Measurements from ENCODE around the gene PRSS36.
"Not testable (repeated sequence)": the region's sequence is repeated elsewhere in the genome, so short reads cannot be mapped to it uniquely, and the experiment has no call there.

The PRSS36 gene

GRCh38 chr16:31141489-31142108 lies 8.3 kb downstream of the PRSS36 start:
- DNase-seq (ENCODE audit: low read depth in 2 of 2) = no peak

GRCh38 chr16:31141071-31141469 lies 8.8 kb downstream of the PRSS36 start:
- not testable (repeated sequence) for DNase-seq (ENCODE audit: low read depth in 2 of 2)

GRCh38 chr16:31138621-31139578 lies 11.0 kb downstream of the PRSS36 start:
- DNase-seq (ENCODE audit: low read depth in 2 of 2) = no peak

GRCh38 chr16:31136822-31137499 lies 12.9 kb downstream of the PRSS36 start:
- not testable (repeated sequence) for DNase-seq (ENCODE audit: low read depth in 2 of 2)

- no peak for DNase-seq (ENCODE audit: low read depth in 2 of 2)
Observed at GRCh38 chr16:31136287-31136662, 13.6 kb downstream of the PRSS36 start.

- no peak for DNase-seq (ENCODE audit: low read depth in 2 of 2)
Observed at GRCh38 chr16:31135535-31136286, 14.2 kb downstream of the PRSS36 start, which contains the start of gene PRSS8. TSS of gene PRSS8 (minus strand) at chr16:31135727. CDS start at chr16:31135498, 229 bp downstream.

GRCh38 chr16:31134625-31135534 lies 15.0 kb downstream of the PRSS36 start:
- DNase-seq (ENCODE audit: low read depth in 2 of 2) = no peak

- no peak for DNase-seq (ENCODE audit: low read depth in 2 of 2)
Observed at GRCh38 chr16:31134091-31134571, 15.7 kb downstream of the PRSS36 start.

GRCh38 chr16:31133046-31133501 lies 16.8 kb downstream of the PRSS36 start:
- no peak for DNase-seq (ENCODE audit: low read depth in 2 of 2)

- no peak for DNase-seq (ENCODE audit: low read depth in 2 of 2)
Observed at GRCh38 chr16:31132303-31132979, 17.4 kb downstream of the PRSS36 start.

- DNase-seq (ENCODE audit: low read depth in 2 of 2) = no peak
Observed at GRCh38 chr16:31131841-31132271, 18.0 kb downstream of the PRSS36 start.

GRCh38 chr16:31131416-31131815 lies 18.4 kb downstream of the PRSS36 start:
- DNase-seq (ENCODE audit: low read depth in 2 of 2) = no peak

GRCh38 chr16:31130899-31131298 lies 19.0 kb downstream of the PRSS36 start:
- DNase-seq (ENCODE audit: low read depth in 2 of 2) = no peak

- DNase-seq (ENCODE audit: low read depth in 2 of 2) = no peak
Observed at GRCh38 chr16:31130336-31130891, 19.5 kb downstream of the PRSS36 start.

- DNase-seq (ENCODE audit: low read depth in 2 of 2) = no peak
Observed at GRCh38 chr16:31129568-31130335, 20.1 kb downstream of the PRSS36 start.

- no peak for DNase-seq (ENCODE audit: low read depth in 2 of 2)
Observed at GRCh38 chr16:31128711-31129567, 20.9 kb downstream of the PRSS36 start.

GRCh38 chr16:31127182-31127581 lies 22.7 kb downstream of the PRSS36 start:
- no peak for DNase-seq (ENCODE audit: low read depth in 2 of 2)

GRCh38 chr16:31125844-31126243 lies 24.0 kb downstream of the PRSS36 start:
- DNase-seq (ENCODE audit: low read depth in 2 of 2) = no peak

All from stimulated activated CD4-positive, alpha-beta T cell treated with anti-CD3 and anti-CD28 coated beads, Interleukin-15, amount 100 ng/mL, for 48 hours (primary cell).